Left lung (tissue), 14 donors: ENCODE data around the gene MOCS3. TPM values are rescaled to one million over a fixed set of nuclear protein-coding genes. Genes with fewer than 3 reads are reported as not detected.

Experiments used
- ATAC-seq: fragments of 200-7000 bp; cut with Tn5 transposase; one replicate; pipeline ENCODE4 v1.9.1; 2020; ENCODE audit warnings: moderate library complexity
- DNase-seq, 4 donors: peaks; one replicate each; pipeline ENCODE4 v3.0.0-alpha.2; 2013 to 2020
- H3K27ac ChIP-seq, 2 donors: fragments of 200-600 bp; sonication (generic) in 1 of 2; one replicate each; pipeline versions ENCODE4 v1.5.0 to v1.8.0; 2020 to 2021
- H3K27me3 ChIP-seq, 2 donors: fragments of 200-600 bp; sonication (generic) in 1 of 2; one replicate each; pipeline versions ENCODE4 v1.5.0 to v1.8.0; 2020 to 2021
- H3K36me3 ChIP-seq, 2 donors: fragments of 200-600 bp; sonication (generic) in 1 of 2; one replicate each; pipeline versions ENCODE4 v1.5.0 to v1.8.0; 2020 to 2021
- H3K4me1 ChIP-seq, 2 donors: fragments of 200-600 bp; one replicate each; pipeline ENCODE4 v1.8.0; 2021
- H3K4me3 ChIP-seq, 2 donors: fragments of 200-600 bp; sonication (generic) in 1 of 2; one replicate each; pipeline versions ENCODE4 v1.5.0 to v1.8.0; 2020 to 2021; ENCODE audit warnings: mild to moderate bottlenecking in 1 of 2
- H3K9me3 ChIP-seq, 2 donors: fragments of 200-600 bp; sonication (generic) in 1 of 2; one replicate each; pipeline versions ENCODE4 v1.5.0 to v1.8.0; 2020 to 2021
- CTCF ChIP-seq, 2 donors: fragments of 200-600 bp; sonication (generic) in 1 of 2; IDR thresholded peaks; one replicate each; pipeline versions ENCODE4 v1.5.0 to v1.8.0; 2021; ENCODE audit warnings: antibody characterized with exemption in 2 of 2
- intact Hi-C, 2 donors: fragments of 100-400 bp; cut with DNase I; formaldehyde crosslinking; loops; one replicate each; pipeline versions ENCODE4 v1.11.2 to v1.14.2; 2022
- long read RNA-seq, 12 donors: library from polyadenylated mRNA in 2 of 12; unstranded in 2 of 12; transcript quantifications; one replicate each; pipeline ENCODE4 v2.0.0 and lab custom pipeline, GENCODE V29; 2019 to 2026
- polyA plus RNA-seq, 6 donors: library from polyadenylated mRNA; unstranded; fragments of 120-200 nt; gene quantifications; one replicate each; pipeline ENCODE4 v1.2.1, GENCODE V29; 2013; ENCODE audit not compliant: insufficient read length in 6 of 6
- total RNA-seq, 2 donors: library from RNA; stranded (reverse); fragmentation: NEBNext Ultra II Directional; extraction: Animal tissue kit (Norgen Biotek cat#: 25700); gene quantifications; one replicate each; pipeline ENCODE4 v1.2.1, GENCODE V29; 2021
- donor health status: DM: no; HTN: yes; CAD: no.
- donor health status: DM: no; HTN: no; CAD: no.

The MOCS3 gene
- total RNA-seq (1 to 10 TPM; 3.1 to 3.6 TPM), polyA plus RNA-seq (1 to 10 TPM; 3.4 to 4.2 (median 3.8) TPM)
- long read RNA-seq, donor 1, full-length matches to known transcripts = 24 of 24 reads
- long read RNA-seq, donor 1, partial matches to known transcripts = 0 of 24 reads
- long read RNA-seq, donor 1, other reads (novel, unspliced or antisense) = 0 of 24 reads
- long read RNA-seq, donor 2, full-length matches to known transcripts = 23 of 23 reads
- long read RNA-seq, donor 2, partial matches to known transcripts = 0 of 23 reads
- long read RNA-seq, donor 2, other reads (novel, unspliced or antisense) = 0 of 23 reads
- long read RNA-seq, donor 3, full-length matches to known transcripts = 15 of 15 reads
- long read RNA-seq, donor 3, partial matches to known transcripts = 0 of 15 reads
- long read RNA-seq, donor 3, other reads (novel, unspliced or antisense) = 0 of 15 reads
- long read RNA-seq, donor 4, full-length matches to known transcripts = 3 of 3 reads
- long read RNA-seq, donor 4, partial matches to known transcripts = 0 of 3 reads
- long read RNA-seq, donor 4, other reads (novel, unspliced or antisense) = 0 of 3 reads
- long read RNA-seq, donor 5, full-length matches to known transcripts = 18 of 18 reads
- long read RNA-seq, donor 5, partial matches to known transcripts = 0 of 18 reads
- long read RNA-seq, donor 5, other reads (novel, unspliced or antisense) = 0 of 18 reads
- long read RNA-seq, donor 6, full-length matches to known transcripts = 22 of 22 reads
- long read RNA-seq, donor 6, partial matches to known transcripts = 0 of 22 reads
- long read RNA-seq, donor 6, other reads (novel, unspliced or antisense) = 0 of 22 reads
- long read RNA-seq, donor 7, full-length matches to known transcripts = 9 of 9 reads
- long read RNA-seq, donor 7, partial matches to known transcripts = 0 of 9 reads
- long read RNA-seq, donor 7, other reads (novel, unspliced or antisense) = 0 of 9 reads
- long read RNA-seq, donor 8, full-length matches to known transcripts = 13 of 13 reads
- long read RNA-seq, donor 8, partial matches to known transcripts = 0 of 13 reads
- long read RNA-seq, donor 8, other reads (novel, unspliced or antisense) = 0 of 13 reads
- long read RNA-seq, donor 9 = 0 reads
- long read RNA-seq, donor 10, full-length matches to known transcripts = 11 of 11 reads
- long read RNA-seq, donor 10, partial matches to known transcripts = 0 of 11 reads
- long read RNA-seq, donor 10, other reads (novel, unspliced or antisense) = 0 of 11 reads
- long read RNA-seq, donor 11, full-length matches to known transcripts = 18 of 18 reads
- long read RNA-seq, donor 11, partial matches to known transcripts = 0 of 18 reads
- long read RNA-seq, donor 11, other reads (novel, unspliced or antisense) = 0 of 18 reads
- long read RNA-seq, donor 12, full-length matches to known transcripts = 17 of 17 reads
- long read RNA-seq, donor 12, partial matches to known transcripts = 0 of 17 reads
- long read RNA-seq, donor 12, other reads (novel, unspliced or antisense) = 0 of 17 reads

- ATAC-seq (peak; percentile 90), DNase-seq (peak; percentile 86 to 94 (median 90))
- intact Hi-C loops = no loop called here
- Histone ChIP-seq H3K9me3 (no peaks in the 10 kb centered on the region), H3K4me1 (peaks cover 25 to 54% of the 10 kb centered on the region in 2 donors), H3K36me3 (peaks cover 0 to 22% of the 10 kb centered on the region in 2 donors), H3K27ac (peak within 1 kb of the TSS; percentile 86 to 96), H3K27me3 (no peaks in the 10 kb centered on the region), H3K4me3 (peak within 1 kb of the TSS; percentile 97 to 100)
- no peak for TF ChIP-seq CTCF (IDR thresholded peaks at IDR 0.05)
These were observed at the start of gene MOCS3 for GRCh38 chr20:50958615-50959542. Gene MOCS3 (plus strand): TSS chr20:50958818. CDS start chr20:50958843, 25 bp downstream.

- no peak for DNase-seq
- peaks cover 3 to 52% of the 10 kb centered on the region in 2 donors for H3K4me1 ChIP-seq
- no peaks in the 10 kb centered on the region for H3K9me3 ChIP-seq
- intact Hi-C loops = no loop called here
- TF ChIP-seq CTCF (IDR thresholded peaks at IDR 0.05) = no peak
- H3K36me3 ChIP-seq = peaks cover 0 to 3% of the 10 kb centered on the region in 2 donors
- ATAC-seq = no peak
- H3K4me3 ChIP-seq = no peak overlapping the region
- no peaks in the 10 kb centered on the region for H3K27me3 ChIP-seq
- no peak overlapping the region for H3K27ac ChIP-seq
These were observed 49.2 kb upstream of the MOCS3 start for GRCh38 chr20:50909413-50909812.

GRCh38 chr20:50911030-50911429 lies 47.6 kb upstream of the MOCS3 start:
- intact Hi-C loops = no loop called here
- Histone ChIP-seq H3K4me3 (no peak overlapping the region), H3K9me3 (no peaks in the 10 kb centered on the region), H3K27me3 (no peaks in the 10 kb centered on the region), H3K36me3 (peaks cover 0 to 5% of the 10 kb centered on the region in 2 donors), H3K27ac (no peak overlapping the region), H3K4me1 (peaks cover 16 to 57% of the 10 kb centered on the region in 2 donors)
- no peak for ATAC-seq
- no peak for TF ChIP-seq CTCF (IDR thresholded peaks at IDR 0.05)
- no peak for DNase-seq

- Histone ChIP-seq H3K4me1 (peaks cover 20 to 64% of the 10 kb centered on the region in 2 donors), H3K4me3 (no peak overlapping the region), H3K27me3 (no peaks in the 10 kb centered on the region), H3K36me3 (peaks cover 0 to 5% of the 10 kb centered on the region in 2 donors), H3K9me3 (no peaks in the 10 kb centered on the region), H3K27ac (no peak overlapping the region)
- ATAC-seq (no peak), DNase-seq (no peak)
- TF ChIP-seq CTCF (IDR thresholded peaks at IDR 0.05) = no peak
- intact Hi-C loops = no loop called here
These were observed 46.9 kb upstream of the MOCS3 start for GRCh38 chr20:50911716-50912115.
